H1 (cell line): ENCODE measurements around the gene MSH5. TPM values are rescaled to one million over a fixed set of nuclear protein-coding genes. Genes with fewer than 3 reads are reported as not detected.

ENCODE experiments used
- EZH2 ChIP-seq: fragments of 200-600 bp; sonication (generic); IDR thresholded peaks from 2 replicates; pipeline ENCODE4 v1.7.1; 2012; ENCODE audit warnings: low read depth, mild to moderate bottlenecking, moderate library complexity, low read length, inconsistent platforms; ENCODE audit not compliant: severe bottlenecking
- SAP30 ChIP-seq: fragments of 300-600 bp; sonication (generic); IDR thresholded peaks from 2 replicates; pipeline ENCODE4 v1.7.1; 2012; ENCODE audit warnings: low read length, moderate library complexity, mild to moderate bottlenecking, inconsistent platforms; ENCODE audit not compliant: insufficient read depth, insufficient replicate concordance
- polyA plus RNA-seq, 7 experiments: library from polyadenylated mRNA; depleted of rRNA in 3 of 7; stranded (reverse) in 5 of 7; unstranded in 2 of 7; fragments of >200 nt in 5 of 7; fragments of 200-250 nt in 2 of 7; gene quantifications; 1 replicate in 5 of 7; 2 replicates in 1 of 7; 4 replicates in 1 of 7; pipeline versions ENCODE4 v1.2.1 to v1.2.3, GENCODE V29; 2011 to 2013; ENCODE audit warnings: missing spikeins in 2 of 7, mixed read lengths in 2 of 7
- total RNA-seq: library from RNA; stranded (reverse); fragmentation: NEBNext Ultra II Directional; extraction: Animal tissue kit (Norgen Biotek cat#: 25700); gene quantifications from 2 replicates; pipeline ENCODE4 v1.2.1, GENCODE V29; 2021

Gene MSH5
- total and polyA plus RNA-seq, 2 of the 8 experiments (the other 6 are each of a cell fraction or from before 2014, with no cell fraction given): 25.3 to 26.5 TPM

DNA sequence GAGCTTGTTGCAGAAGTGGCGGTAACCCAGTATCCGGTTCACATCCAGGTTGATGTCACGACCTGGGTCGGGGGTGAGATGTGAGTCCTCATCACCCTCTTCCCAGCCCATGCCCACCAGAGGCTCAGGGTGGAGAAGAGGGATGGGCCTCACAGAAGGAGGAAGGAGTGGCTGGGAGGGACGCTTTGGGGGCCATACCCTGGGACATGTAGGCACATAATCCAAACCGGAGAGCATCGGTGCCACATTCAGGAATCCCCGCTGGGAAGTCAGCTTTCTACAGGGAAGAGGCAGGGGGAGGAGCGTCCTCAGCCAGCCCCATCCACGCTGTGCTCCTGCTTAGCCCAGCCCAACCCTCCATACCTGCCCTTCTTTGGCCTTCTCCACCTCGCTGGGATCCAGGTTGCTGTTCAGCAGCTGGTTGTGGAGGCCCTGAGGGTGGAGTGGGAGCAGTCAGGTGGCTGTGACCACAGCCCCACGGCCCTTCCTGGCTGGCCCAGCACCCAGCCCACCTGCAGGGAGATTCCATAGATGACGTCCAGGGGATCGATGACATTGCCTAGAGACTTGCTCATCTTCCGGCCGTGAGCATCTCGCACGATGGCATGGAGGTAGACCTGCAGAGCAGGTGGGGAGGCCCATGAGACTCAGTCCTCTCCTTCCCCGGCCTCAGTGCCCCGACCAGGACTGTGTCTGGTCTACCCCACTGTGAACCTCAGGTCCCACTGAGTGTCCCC is 40.9 kb downstream of the MSH5 start (continued):
- TF ChIP-seq EZH2: no peak
- TF ChIP-seq SAP30: no peak
